Retinal pigment epithelial cell (primary cell): ENCODE measurements around the gene ZFAND2B.
A peak's percentile ranks its signal among the peaks of the same experiment; 100 is the strongest.

Experiments used
- DNase-seq: peaks from one replicate; pipeline ENCODE4 v3.0.0-alpha.2; 2010; ENCODE audit warnings: low read depth
- H3K4me3 ChIP-seq: 2 replicates; pipeline ENCODE4 v1.5.1; 2011; ENCODE audit warnings: mild to moderate bottlenecking, low read length, control low read depth, moderate library complexity
- CTCF ChIP-seq: conservative IDR thresholded peaks from 2 replicates; pipeline ENCODE4 v1.5.1; 2011; ENCODE audit warnings: low read depth, low read length, control low read depth, inconsistent platforms

The ZFAND2B gene

DNA sequence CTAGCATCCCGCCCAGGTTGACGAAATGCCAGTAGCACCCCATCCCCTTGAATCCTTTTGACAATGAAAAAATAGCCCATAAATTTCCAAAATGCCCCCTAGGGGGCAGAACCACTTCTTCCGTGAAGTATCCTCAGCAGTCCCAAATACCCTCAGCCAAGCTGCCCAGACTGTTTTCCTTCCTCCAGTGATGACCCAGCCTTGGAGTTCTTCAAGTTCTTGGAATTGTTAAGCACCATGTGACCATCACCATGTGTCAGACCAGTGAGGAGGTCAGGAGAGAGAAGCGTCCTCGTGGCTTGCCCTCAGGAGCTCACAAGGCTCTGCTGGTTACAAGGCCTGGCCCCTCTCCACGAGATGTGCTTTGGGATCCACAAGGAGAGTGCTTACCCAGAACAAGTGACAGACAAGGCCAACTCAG, 35.3 kb upstream of the ZFAND2B start:
- peak; percentile 81 for TF ChIP-seq CTCF
- no peak overlapping the region for H3K4me3 ChIP-seq
- DNase-seq = peak; percentile 62

DNA sequence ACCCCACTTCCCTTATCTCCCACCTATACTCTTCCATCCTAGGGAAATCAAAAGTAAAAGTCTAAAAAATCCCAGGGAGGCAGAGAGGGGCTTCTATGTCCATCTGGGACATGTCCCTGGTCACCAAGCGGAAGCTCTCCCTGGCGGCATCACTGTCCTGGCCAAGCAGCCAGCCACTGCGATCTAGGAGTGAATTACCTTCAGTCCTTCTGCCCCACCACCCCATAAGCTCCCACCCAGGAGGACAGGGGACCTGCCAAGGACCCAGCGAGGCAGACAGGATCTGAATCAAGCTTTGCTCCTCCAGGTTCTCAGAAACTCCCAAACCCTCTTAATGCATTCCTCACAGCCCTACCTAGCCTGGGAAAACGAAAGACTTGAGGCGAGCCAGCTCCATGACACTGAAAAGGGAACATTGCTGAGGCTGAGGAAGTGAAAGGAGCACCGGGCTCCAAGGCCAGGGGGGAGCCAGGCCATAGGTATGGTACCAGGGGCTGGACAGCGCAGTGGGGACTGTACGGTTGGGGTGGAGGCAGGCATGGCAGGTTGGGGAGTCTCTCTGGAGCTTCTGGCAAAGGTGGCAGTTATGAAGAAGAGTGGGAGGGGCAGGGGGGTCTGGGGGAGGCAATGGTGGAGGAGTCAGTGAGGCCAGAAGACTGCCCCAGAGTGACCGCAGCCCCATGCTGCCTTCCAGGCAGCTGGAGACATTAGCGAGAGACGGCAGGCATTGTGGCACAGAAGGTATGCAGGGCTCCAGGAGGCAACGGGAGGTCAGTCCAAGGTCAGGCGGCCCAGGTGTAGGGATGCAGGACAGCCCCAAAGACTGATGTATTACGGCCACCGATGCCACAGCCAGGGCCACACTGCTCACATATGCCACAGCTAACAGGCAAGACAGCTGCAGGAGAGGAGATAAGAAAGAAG, 34.1 kb upstream of the ZFAND2B start:
- no peak for TF ChIP-seq CTCF
- DNase-seq = no peak
- H3K4me3 ChIP-seq = no peak overlapping the region

DNA sequence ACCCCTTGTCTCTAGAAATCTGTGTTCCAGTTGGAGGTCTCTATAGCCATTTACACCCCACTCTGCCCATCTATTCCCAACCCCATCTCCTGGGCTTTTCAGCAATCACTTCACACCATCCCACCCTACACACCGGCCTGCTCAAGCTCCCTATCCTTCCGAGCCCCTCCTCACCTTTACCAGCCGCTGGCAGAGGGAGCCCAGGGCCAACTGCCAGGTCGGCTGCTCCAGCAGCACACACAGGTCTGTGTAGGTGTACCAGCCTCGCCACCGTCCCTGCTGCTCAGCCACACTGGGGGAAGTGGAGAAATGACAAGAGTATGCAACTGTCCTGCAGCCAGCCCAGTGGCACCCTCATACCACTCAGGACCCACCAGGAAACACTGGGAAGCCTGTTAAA, 33.4 kb upstream of the ZFAND2B start:
- no peak for DNase-seq
- TF ChIP-seq CTCF = no peak
- no peak overlapping the region for H3K4me3 ChIP-seq

DNA sequence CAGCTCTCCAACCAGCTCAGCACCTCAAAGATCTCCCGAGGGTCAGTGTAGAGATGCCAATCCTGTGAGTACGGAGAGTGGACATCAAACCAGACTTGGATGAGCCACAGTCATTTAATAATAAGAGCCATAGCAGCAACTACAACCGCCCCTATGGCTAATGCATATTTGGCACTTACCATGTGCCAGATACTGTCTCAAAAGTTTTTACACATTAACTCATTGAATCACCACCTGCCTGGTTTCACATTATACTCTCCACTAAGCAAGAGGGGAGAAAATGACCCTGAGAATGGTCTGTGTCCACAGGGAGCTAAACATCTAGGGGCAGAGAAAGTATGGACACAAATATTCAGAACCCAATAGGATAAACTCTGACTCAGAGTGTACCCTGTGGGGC, 32.4 kb upstream of the ZFAND2B start:
- H3K4me3 ChIP-seq = no peak overlapping the region
- no peak for TF ChIP-seq CTCF
- DNase-seq = no peak

- DNase-seq = no peak
- no peak overlapping the region for H3K4me3 ChIP-seq
- no peak for TF ChIP-seq CTCF
These were observed 31.8 kb upstream of the ZFAND2B start for GRCh38 chr2:219174801-219175200.

DNA sequence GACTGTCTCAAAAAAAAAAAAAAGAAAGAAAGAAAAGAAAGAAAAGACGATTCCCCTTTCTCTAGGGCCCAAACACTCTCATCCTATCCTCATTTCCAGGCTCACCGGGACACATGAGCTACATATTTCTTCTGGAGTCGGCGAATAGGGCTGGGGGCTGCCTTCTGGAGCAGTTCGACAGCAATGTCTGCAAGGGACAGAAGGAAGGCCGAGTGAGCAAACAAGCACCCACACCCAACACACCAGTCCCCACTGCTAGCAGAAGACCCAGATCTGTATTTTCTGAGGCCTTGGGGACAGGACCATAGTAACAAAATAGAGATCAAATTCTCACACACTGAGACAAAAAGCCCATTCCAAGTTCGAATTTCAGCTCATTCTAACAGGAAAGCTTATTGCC, 31.1 kb upstream of the ZFAND2B start:
- DNase-seq = no peak
- peak overlapping the region; percentile 81 for H3K4me3 ChIP-seq
- no peak for TF ChIP-seq CTCF
